ENCODE results near the gene RNF217. TPM values are rescaled to one million over a fixed set of nuclear protein-coding genes. Genes with fewer than 3 reads are reported as not detected.
A peak's percentile ranks its signal among the peaks of the same experiment; 100 is the strongest.

The RNF217 gene
- total RNA-seq, 1 experiment from 2014 or later = 12.2 TPM

GRCh38 chr6:124967444-124967843, 5.2 kb downstream of the RNF217 start:
- Mint-ChIP-seq H3K27ac (no peak overlapping the region), H3K9me3 (no peaks in the 10 kb centered on the region), H3K27me3 (ENCODE audit: low read depth) (no peaks in the 10 kb centered on the region), H3K36me3 (no peaks in the 10 kb centered on the region), H3K4me3 (no peak overlapping the region), H3K4me1 (peaks cover 32% of the 10 kb centered on the region)
- DNase-seq (ENCODE audit: low spot score) (no peak), ATAC-seq (no peak)
- no peak for TF ChIP-seq ZNF532 (CRISPR knock-in tag; IDR thresholded peaks at IDR 0.05; ENCODE audit: borderline replicate concordance)
- ChIA-PET CTCF (no interaction called here), POLR2A (no interaction called here)

GRCh38 chr6:124968401-124968800, 6.2 kb downstream of the RNF217 start:
- TF ChIP-seq ZSCAN18 (CRISPR knock-in tag; IDR thresholded peaks at IDR 0.05) (no peak), ZNF512 (CRISPR knock-in tag; IDR thresholded peaks at IDR 0.05; ENCODE audit: borderline replicate concordance) (no peak), ZNF138 (CRISPR knock-in tag; conservative IDR thresholded peaks at IDR 0.05) (no peak)
- TF ChIP-seq, protein P1, sequence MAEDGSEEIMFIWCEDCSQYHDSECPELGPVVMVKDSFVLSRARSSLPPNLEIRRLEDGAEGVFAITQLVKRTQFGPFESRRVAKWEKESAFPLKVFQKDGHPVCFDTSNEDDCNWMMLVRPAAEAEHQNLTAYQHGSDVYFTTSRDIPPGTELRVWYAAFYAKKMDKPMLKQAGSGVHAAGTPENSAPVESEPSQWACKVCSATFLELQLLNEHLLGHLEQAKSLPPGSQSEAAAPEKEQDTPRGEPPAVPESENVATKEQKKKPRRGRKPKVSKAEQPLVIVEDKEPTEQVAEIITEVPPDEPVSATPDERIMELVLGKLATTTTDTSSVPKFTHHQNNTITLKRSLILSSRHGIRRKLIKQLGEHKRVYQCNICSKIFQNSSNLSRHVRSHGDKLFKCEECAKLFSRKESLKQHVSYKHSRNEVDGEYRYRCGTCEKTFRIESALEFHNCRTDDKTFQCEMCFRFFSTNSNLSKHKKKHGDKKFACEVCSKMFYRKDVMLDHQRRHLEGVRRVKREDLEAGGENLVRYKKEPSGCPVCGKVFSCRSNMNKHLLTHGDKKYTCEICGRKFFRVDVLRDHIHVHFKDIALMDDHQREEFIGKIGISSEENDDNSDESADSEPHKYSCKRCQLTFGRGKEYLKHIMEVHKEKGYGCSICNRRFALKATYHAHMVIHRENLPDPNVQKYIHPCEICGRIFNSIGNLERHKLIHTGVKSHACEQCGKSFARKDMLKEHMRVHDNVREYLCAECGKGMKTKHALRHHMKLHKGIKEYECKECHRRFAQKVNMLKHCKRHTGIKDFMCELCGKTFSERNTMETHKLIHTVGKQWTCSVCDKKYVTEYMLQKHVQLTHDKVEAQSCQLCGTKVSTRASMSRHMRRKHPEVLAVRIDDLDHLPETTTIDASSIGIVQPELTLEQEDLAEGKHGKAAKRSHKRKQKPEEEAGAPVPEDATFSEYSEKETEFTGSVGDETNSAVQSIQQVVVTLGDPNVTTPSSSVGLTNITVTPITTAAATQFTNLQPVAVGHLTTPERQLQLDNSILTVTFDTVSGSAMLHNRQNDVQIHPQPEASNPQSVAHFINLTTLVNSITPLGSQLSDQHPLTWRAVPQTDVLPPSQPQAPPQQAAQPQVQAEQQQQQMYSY (CRISPR knock-in tag; IDR thresholded peaks at IDR 0.05) = no peak
- ATAC-seq = peak; percentile 61
- peaks cover 30% of the 10 kb centered on the region for H3K4me1 Mint-ChIP-seq
- H3K27me3 Mint-ChIP-seq (ENCODE audit: low read depth) = no peaks in the 10 kb centered on the region
- 0 out of 2 replicates have a peak overlapping the region, but pooled peaks have one; percentile 50 for H3K27ac Mint-ChIP-seq
- DNase-seq (ENCODE audit: low spot score) = no peak
- ChIA-PET POLR2A (no interaction called here), CTCF (no interaction called here)
- H3K36me3 Mint-ChIP-seq = no peaks in the 10 kb centered on the region
- no peak overlapping the region for H3K4me3 Mint-ChIP-seq
- no peaks in the 10 kb centered on the region for H3K9me3 Mint-ChIP-seq

GRCh38 chr6:124970243-124970642, 8.0 kb downstream of the RNF217 start:
- Mint-ChIP-seq H3K4me1 (peaks cover 17% of the 10 kb centered on the region), H3K9me3 (no peaks in the 10 kb centered on the region), H3K27me3 (ENCODE audit: low read depth) (no peaks in the 10 kb centered on the region), H3K36me3 (no peaks in the 10 kb centered on the region), H3K27ac (no peak overlapping the region), H3K4me3 (no peak overlapping the region)
- ATAC-seq = no peak
- ChIA-PET POLR2A (no interaction called here), CTCF (no interaction called here)
- DNase-seq (ENCODE audit: low spot score) = no peak
- TF ChIP-seq CDX4 (CRISPR knock-in tag; IDR thresholded peaks at IDR 0.05; ENCODE audit: borderline replicate concordance) = no peak

DNA sequence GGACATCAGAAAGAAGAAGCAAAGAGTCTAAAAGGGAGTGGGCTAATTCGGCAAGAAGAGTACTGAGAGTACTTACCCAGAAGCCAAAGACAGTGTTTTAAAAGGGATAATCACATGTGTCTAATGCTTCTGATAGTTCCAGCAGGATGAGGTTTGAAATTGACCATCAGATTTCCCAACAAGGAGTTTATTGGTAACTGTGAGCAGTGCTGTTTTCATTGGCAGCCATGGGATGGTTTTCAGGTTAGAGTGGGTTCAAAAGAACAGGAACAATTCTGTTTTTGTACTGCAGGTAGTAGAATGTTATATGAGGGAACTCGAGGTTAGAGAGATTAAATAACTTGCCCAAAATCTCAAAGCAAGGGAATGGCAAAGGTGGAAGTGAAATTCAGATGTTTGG, 8.5 kb downstream of the RNF217 start:
- H3K36me3 Mint-ChIP-seq = no peaks in the 10 kb centered on the region
- no peak overlapping the region for H3K27ac Mint-ChIP-seq
- peaks cover 14% of the 10 kb centered on the region for H3K4me1 Mint-ChIP-seq
- TF ChIP-seq ZNF671 (CRISPR knock-in tag; IDR thresholded peaks at IDR 0.05) (no peak), HMGA2 (CRISPR knock-in tag; IDR thresholded peaks at IDR 0.05) (no peak), ZNF423 (CRISPR knock-in tag; IDR thresholded peaks at IDR 0.05) (no peak), TCF7 (CRISPR knock-in tag; IDR thresholded peaks at IDR 0.05; ENCODE audit: low read depth) (no peak), SP1 (CRISPR knock-in tag; conservative IDR thresholded peaks at IDR 0.05) (no peak)
- TF ChIP-seq, protein P1 (CRISPR knock-in tag; IDR thresholded peaks at IDR 0.05) = no peak

More for the DNA sequence above, 8.5 kb downstream of the RNF217 start:
- no peak for DNase-seq (ENCODE audit: low spot score)
- ChIA-PET POLR2A (no interaction called here), CTCF (no interaction called here)
- Mint-ChIP-seq H3K9me3 (no peaks in the 10 kb centered on the region), H3K27me3 (ENCODE audit: low read depth) (no peaks in the 10 kb centered on the region), H3K4me3 (no peak overlapping the region)
- ATAC-seq = no peak

Data from WTC11 (cell line).